H1 (cell line): ENCODE measurements around the gene LY86. TPM values are rescaled to one million over a fixed set of nuclear protein-coding genes. Genes with fewer than 3 reads are reported as not detected.

ENCODE experiments used
- CTCF ChIA-PET: fragments of 300-600 bp; sonication (Branson Sonifier 250); formaldehyde crosslinking; loops from one replicate; lab custom pipeline; 2021; ENCODE audit not compliant: partially characterized antibody; lab: Charles Lee
- POLR2A ChIA-PET: fragments of 300-600 bp; sonication (Branson Sonifier 250); formaldehyde crosslinking; loops from one replicate; lab custom pipeline; 2021; ENCODE audit warnings: inconsistent platforms; ENCODE audit not compliant: partially characterized antibody; lab: Charles Lee
- DNase-seq, 2 experiments: peaks; one replicate each; pipeline versions ENCODE4 v3.0.0 to v3.0.0-alpha.2; 2010 to 2022; ENCODE audit warnings: low spot score in 2 of 2, low read depth in 1 of 2, mixed read lengths in 1 of 2
- FAIRE-seq: peaks from 2 replicates; lab custom pipeline; 2011; peaks lifted over from hg19 to GRCh38; lab: Jason Lieb, UNC
- H2AFZ ChIP-seq: 2 replicates; pipeline ENCODE4 v1.8.1; 2012; ENCODE audit warnings: low read length, inconsistent platforms
- H2AK5ac ChIP-seq: 2 replicates; pipeline ENCODE4 v1.6.1; 2013; ENCODE audit warnings: low read depth, low read length
- H2BK120ac ChIP-seq: replicated peaks from 2 replicates; pipeline ENCODE3; 2013; ENCODE audit warnings: low read depth, low read length, inconsistent platforms
- H2BK12ac ChIP-seq: 2 replicates; pipeline ENCODE4 v1.6.1; 2013; ENCODE audit warnings: low read depth, low read length
- H2BK15ac ChIP-seq: 2 replicates; pipeline ENCODE4 v1.6.1; 2013; ENCODE audit warnings: low read length
- H2BK20ac ChIP-seq: 2 replicates; pipeline ENCODE4 v1.6.1; 2013; ENCODE audit warnings: low read length
- H2BK5ac ChIP-seq: 2 replicates; pipeline ENCODE4 v1.6.1; 2013; ENCODE audit warnings: low read depth, low read length
- H3K14ac ChIP-seq: 2 replicates; pipeline ENCODE4 v1.6.1; 2013; ENCODE audit warnings: inconsistent platforms; ENCODE audit not compliant: insufficient read length
- H3K18ac ChIP-seq: 2 replicates; pipeline ENCODE4 v1.6.1; 2013; ENCODE audit warnings: low read length; ENCODE audit errors: extremely low read depth
- H3K23ac ChIP-seq: 2 replicates; pipeline ENCODE4 v1.6.1; 2013; ENCODE audit warnings: inconsistent platforms; ENCODE audit not compliant: insufficient read length
- H3K23me2 ChIP-seq: 2 replicates; pipeline ENCODE4 v1.6.1; 2013; ENCODE audit warnings: low read depth, low read length
- H3K27ac ChIP-seq: 2 replicates; pipeline ENCODE4 v1.6.1; 2011; ENCODE audit warnings: low read depth, low read length, inconsistent platforms
- H3K27me3 ChIP-seq, 4 experiments: replicated peaks in 1 of 4; 1 replicate in 1 of 4; 2 replicates in 3 of 4; pipeline versions ENCODE4 v1.6.1 to v1.8.1; 2011 to 2013; ENCODE audit warnings: low read length in 3 of 4, mild to moderate bottlenecking in 3 of 4, inconsistent platforms in 2 of 4, mixed read lengths in 2 of 4, moderate library complexity in 1 of 4; ENCODE audit not compliant: control insufficient read depth in 3 of 4, insufficient read depth in 3 of 4; ENCODE audit errors: extremely low read depth in 1 of 4
- H3K36me3 ChIP-seq, 4 experiments: 2 replicates each; pipeline versions ENCODE4 v1.6.1 to v1.8.1; 2011 to 2013; ENCODE audit warnings: mild to moderate bottlenecking in 4 of 4, low read length in 3 of 4, moderate library complexity in 2 of 4, control low read depth in 1 of 4, inconsistent platforms in 1 of 4; ENCODE audit not compliant: insufficient read depth in 4 of 4, control insufficient read depth in 2 of 4
- H3K4ac ChIP-seq: replicated peaks from 2 replicates; pipeline ENCODE3; 2013; ENCODE audit warnings: low read length, low read depth, mixed read lengths, inconsistent platforms; ENCODE audit not compliant: insufficient read length
- H3K4me1 ChIP-seq, 4 experiments: replicated peaks in 1 of 4; 1 replicate in 1 of 4; 2 replicates in 3 of 4; pipeline versions ENCODE4 v1.6.1 to v1.8.1; 2011 to 2013; ENCODE audit warnings: low read length in 3 of 4, inconsistent platforms in 2 of 4, mixed read lengths in 1 of 4; ENCODE audit not compliant: insufficient read depth in 4 of 4, control insufficient read depth in 3 of 4
- H3K4me2 ChIP-seq, 2 experiments: 2 replicates each; pipeline versions ENCODE4 v1.6.1 to v1.8.1; 2011 to 2013; ENCODE audit warnings: low read depth in 2 of 2, low read length in 2 of 2, control low read depth in 1 of 2, inconsistent platforms in 1 of 2, mild to moderate bottlenecking in 1 of 2; ENCODE audit not compliant: insufficient read depth in 1 of 2
- H3K4me3 ChIP-seq, 4 experiments: fragments of 200-600, 300-600 bp in 1 of 4; sonication (generic), shearing (Covaris generic), sonication (Bioruptor Twin) in 1 of 4; 2 replicates each; pipeline versions ENCODE4 v1.5.1 to v1.8.1; 2011 to 2016; ENCODE audit warnings: low read length in 4 of 4, low read depth in 3 of 4, control low read depth in 2 of 4, inconsistent platforms in 2 of 4, mild to moderate bottlenecking in 2 of 4, mixed read lengths in 1 of 4, moderate library complexity in 1 of 4; ENCODE audit not compliant: insufficient read depth in 2 of 4; ENCODE audit errors: extremely low read depth in 1 of 4
- H3K56ac ChIP-seq: replicated peaks from 2 replicates; pipeline ENCODE3; 2013; ENCODE audit warnings: low read depth, mild to moderate bottlenecking, mixed read lengths, low read length, inconsistent platforms; ENCODE audit not compliant: insufficient read length
- H3K79me1 ChIP-seq: 2 replicates; pipeline ENCODE4 v1.6.1; 2013; ENCODE audit warnings: low read depth, low read length, control low read depth
- H3K79me2 ChIP-seq, 2 experiments: 2 replicates each; pipeline versions ENCODE4 v1.6.1 to v1.8.1; 2012 to 2013; ENCODE audit warnings: low read length in 2 of 2, mild to moderate bottlenecking in 2 of 2, inconsistent platforms in 1 of 2; ENCODE audit not compliant: insufficient read depth in 2 of 2, control insufficient read depth in 1 of 2
- H3K9ac ChIP-seq, 4 experiments: replicated peaks in 1 of 4; 1 replicate in 1 of 4; 2 replicates in 3 of 4; pipeline versions ENCODE4 v1.6.1 to v1.8.1; 2011 to 2013; ENCODE audit warnings: low read depth in 3 of 4, low read length in 3 of 4, control low read depth in 2 of 4, mild to moderate bottlenecking in 2 of 4, moderate library complexity in 2 of 4, inconsistent platforms in 1 of 4; ENCODE audit errors: extremely low read depth in 1 of 4
- H3K9me3 ChIP-seq, 2 experiments: 2 replicates each; pipeline versions ENCODE4 v1.6.1 to v1.8.1; 2012 to 2013; ENCODE audit warnings: mild to moderate bottlenecking in 2 of 2, moderate library complexity in 2 of 2, control low read depth in 1 of 2, inconsistent platforms in 1 of 2, low read depth in 1 of 2, low read length in 1 of 2, mixed read lengths in 1 of 2; ENCODE audit not compliant: insufficient read depth in 2 of 2
- H4K20me1 ChIP-seq, 2 experiments: replicated peaks in 1 of 2; 2 replicates each; pipeline versions ENCODE3 to v1.8.1; 2011 to 2013; ENCODE audit warnings: inconsistent platforms in 2 of 2, low read length in 2 of 2, mild to moderate bottlenecking in 1 of 2; ENCODE audit not compliant: insufficient read depth in 2 of 2, control insufficient read depth in 1 of 2
- H4K5ac ChIP-seq: 2 replicates; pipeline ENCODE4 v1.6.1; 2013; ENCODE audit warnings: low read length, low read depth, mixed read lengths, inconsistent platforms; ENCODE audit not compliant: insufficient read length
- H4K8ac ChIP-seq: 2 replicates; pipeline ENCODE4 v1.8.0; 2013; ENCODE audit warnings: mild to moderate bottlenecking, moderate library complexity, low read length, inconsistent platforms; ENCODE audit not compliant: insufficient read depth; ENCODE audit errors: extremely low read depth
- H4K91ac ChIP-seq: replicated peaks from 2 replicates; pipeline ENCODE3; 2013; ENCODE audit warnings: low read length, mixed read lengths, inconsistent platforms; ENCODE audit not compliant: insufficient read length
- ATF3 ChIP-seq: IDR thresholded peaks from 2 replicates; pipeline ENCODE4 v1.6.1; 2011; ENCODE audit warnings: low read depth, mild to moderate bottlenecking, low read length; ENCODE audit not compliant: insufficient read depth
- RXRA ChIP-seq: IDR thresholded peaks from 2 replicates; pipeline ENCODE4 v1.6.1; 2011; ENCODE audit warnings: low read depth, mild to moderate bottlenecking, low read length, moderate library complexity; ENCODE audit not compliant: insufficient read depth
- SIN3A ChIP-seq, 2 experiments: IDR thresholded peaks in 1 of 2; conservative IDR thresholded peaks in 1 of 2; 2 replicates each; pipeline ENCODE4 v1.6.1; 2011 to 2012; ENCODE audit warnings: low read length in 2 of 2, improper control_type of control experiment in 1 of 2, low read depth in 1 of 2, mild to moderate bottlenecking in 1 of 2
- SP1 ChIP-seq: IDR thresholded peaks from 2 replicates; pipeline ENCODE4 v1.6.1; 2011; ENCODE audit warnings: low read depth, low read length
- TAF1 ChIP-seq: IDR thresholded peaks from 2 replicates; pipeline ENCODE4 v1.6.1; 2011; ENCODE audit warnings: mild to moderate bottlenecking, low read depth, low read length
- WGBS, 2 experiments: shearing (Covaris generic) in 1 of 2; methylation state at CpG; one replicate each; pipeline versions ENCODE4 v1.1.6 to v1.1.7; 2013 to 2015; ENCODE audit warnings: low lambda C conversion rate in 2 of 2, mixed read lengths in 2 of 2, inconsistent platforms in 1 of 2, low coverage in 1 of 2, missing lambda C conversion rate in 1 of 2; ENCODE audit not compliant: insufficient replicate concordance in 2 of 2, insufficient coverage in 1 of 2, insufficient read length in 1 of 2; ENCODE audit errors: extremely low coverage in 1 of 2, missing lambda C conversion rate in 1 of 2; 5-methylcytosine and 5-hydroxymethylcytosine counted together
- polyA plus RNA-seq, 7 experiments: library from polyadenylated mRNA; depleted of rRNA in 3 of 7; stranded (reverse) in 5 of 7; unstranded in 2 of 7; fragments of >200 nt in 5 of 7; fragments of 200-250 nt in 2 of 7; gene quantifications; 1 replicate in 5 of 7; 2 replicates in 1 of 7; 4 replicates in 1 of 7; pipeline versions ENCODE4 v1.2.1 to v1.2.3, GENCODE V29; 2011 to 2013; ENCODE audit warnings: missing spikeins in 2 of 7, mixed read lengths in 2 of 7
- total RNA-seq: library from RNA; stranded (reverse); fragmentation: NEBNext Ultra II Directional; extraction: Animal tissue kit (Norgen Biotek cat#: 25700); gene quantifications from 2 replicates; pipeline ENCODE4 v1.2.1, GENCODE V29; 2021

LY86 gene
- total and polyA plus RNA-seq, 2 of the 8 experiments (the other 6 are each of a cell fraction or from before 2014, with no cell fraction given), result not detected

GRCh38 chr6:6665555-6666243 lies 77.2 kb downstream of the LY86 start:
- Histone ChIP-seq H3K27me3 (no peaks in the 10 kb centered on the region), H3K79me1 (no peaks in the 10 kb centered on the region; the same call in 1 of the 2 replicates), H2AK5ac (no peak overlapping the region), H4K8ac (no peak overlapping the region), H3K36me3 (no peaks in the 10 kb centered on the region), H2BK15ac (no peak overlapping the region), H3K4me2 (no peak overlapping the region), H3K23me2 (no peaks in the 10 kb centered on the region), H4K91ac (no peak overlapping the region), H4K5ac (no peak overlapping the region), H3K4me3 (no peak overlapping the region), H2AFZ (no peak overlapping the region), H2BK20ac (no peak overlapping the region), H3K18ac (no peak overlapping the region), H3K4me1 (no peaks in the 10 kb centered on the region), H3K23ac (no peak overlapping the region), H2BK120ac (no peak overlapping the region), H3K79me2 (no peaks in the 10 kb centered on the region), H2BK12ac (no peak overlapping the region), H3K4ac (no peak overlapping the region), H4K20me1 (no peaks in the 10 kb centered on the region), H3K9me3 (no peaks in the 10 kb centered on the region), H3K56ac (no peak overlapping the region), H2BK5ac (no peak overlapping the region), H3K27ac (no peak overlapping the region), H3K14ac (no peak overlapping the region), H3K9ac (no peak overlapping the region)
- 75% methylated on average over 11 of the region's 11 CpGs; no CpG with 5 or more reads in 1 of the 2 experiments for WGBS, 2 experiments
- no peak for DNase-seq
- POLR2A ChIA-PET, result no interaction called here
- no peak for FAIRE-seq
- TF ChIP-seq SP1 (peak; percentile 90), TAF1 (0 out of 2 replicates have a peak, but pooled peaks have one; percentile 24), RXRA (0 out of 2 replicates have a peak, but pooled peaks have one; percentile 89), ATF3 (no peak), SIN3A (conservative IDR thresholded peaks at IDR 0.05 in 1 of 2, IDR thresholded peaks at IDR 0.05 in 1 of 2; ENCODE audit: low read depth in 1 of 2, low read length in 2 of 2) (peak in 1 of 2 experiments; percentile 58; a peak in 1 of 4 replicates)
- CTCF ChIA-PET, result interaction anchor here (0.6 to 2.7 kb wide), 8 partner anchors 8 to 435 kb away, joined by 3 to 14 read pairs (median 3); no protein-coding TSS in a partner anchor
